Ishikawa (cell line): ENCODE measurements around the gene POLDIP2.

Source experiments
- CEBPB ChIP-seq: IDR thresholded peaks from 2 replicates; pipeline ENCODE4 v1.6.1; 2012
- CREB1 ChIP-seq: IDR thresholded peaks from 2 replicates; pipeline ENCODE4 v1.6.1; 2012; ENCODE audit warnings: low read depth
- EGR1 ChIP-seq: IDR thresholded peaks from 2 replicates; pipeline ENCODE4 v1.6.1; 2012
- EP300 ChIP-seq: IDR thresholded peaks from 2 replicates; pipeline ENCODE4 v1.6.1; 2012; ENCODE audit warnings: borderline replicate concordance
- FOXM1 ChIP-seq: IDR thresholded peaks from 2 replicates; pipeline ENCODE4 v1.6.1; 2012; ENCODE audit warnings: low read depth, borderline replicate concordance
- MAX ChIP-seq: IDR thresholded peaks from 2 replicates; pipeline ENCODE4 v1.6.1; 2012
- NFIC ChIP-seq: IDR thresholded peaks from 2 replicates; pipeline ENCODE4 v1.6.1; 2012
- RAD21 ChIP-seq: IDR thresholded peaks from 2 replicates; pipeline ENCODE4 v1.6.1; 2012; ENCODE audit warnings: low read depth
- TAF1 ChIP-seq: IDR thresholded peaks from 2 replicates; pipeline ENCODE4 v1.6.1; 2012; ENCODE audit warnings: low read depth, mild to moderate bottlenecking
- TCF12 ChIP-seq: IDR thresholded peaks from 2 replicates; pipeline ENCODE4 v1.6.1; 2012; ENCODE audit warnings: low read depth
- TEAD4 ChIP-seq: IDR thresholded peaks from 2 replicates; pipeline ENCODE4 v1.6.1; 2012
- USF1 ChIP-seq: IDR thresholded peaks from 2 replicates; pipeline ENCODE4 v1.6.1; 2012
- YY1 ChIP-seq: IDR thresholded peaks from 2 replicates; pipeline ENCODE4 v1.6.1; 2012; ENCODE audit warnings: low read depth
- ZBTB7A ChIP-seq: IDR thresholded peaks from 2 replicates; pipeline ENCODE4 v1.6.1; 2012; ENCODE audit warnings: low read depth
- TF ChIP-seq, protein P1 (sequence below): IDR thresholded peaks from 2 replicates; pipeline ENCODE4 v1.6.1; 2012; ENCODE audit warnings: low read depth, mild to moderate bottlenecking

Gene POLDIP2

DNA sequence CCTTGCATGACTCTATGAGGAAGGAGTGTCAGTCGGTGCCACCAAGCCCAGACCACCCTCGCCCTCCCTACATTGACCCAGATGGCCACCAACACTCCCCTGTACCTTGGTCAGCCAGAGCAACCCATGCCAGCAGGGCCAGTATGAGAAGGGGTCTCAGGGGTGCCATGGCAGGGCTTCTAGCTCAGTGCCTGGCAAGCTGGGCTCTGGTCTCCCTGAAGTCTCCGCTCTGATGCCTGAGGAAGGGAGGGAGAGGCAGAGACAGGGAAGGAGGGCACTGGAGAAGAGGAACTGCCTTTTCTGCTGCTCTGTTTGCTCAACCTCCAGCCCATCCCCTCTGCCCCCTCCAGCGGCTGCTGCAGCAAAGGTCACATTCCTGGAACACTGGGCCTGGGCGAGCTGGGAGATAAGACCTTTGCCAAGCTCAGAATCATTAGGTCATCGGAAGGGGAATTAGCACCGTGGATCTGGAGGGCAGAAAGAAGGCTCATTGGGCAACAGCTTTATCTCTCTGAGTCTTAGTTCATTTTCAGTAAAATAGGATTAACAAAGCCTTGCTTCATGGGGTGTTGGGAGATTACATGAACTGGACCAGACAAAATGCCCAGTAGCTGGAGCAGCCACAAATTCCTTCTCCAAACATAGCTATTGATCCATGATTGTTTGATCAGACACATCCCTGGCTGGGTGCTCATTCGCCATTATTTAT, 12.9 kb upstream of the POLDIP2 start, which contains the start of gene VTN:
VTN (minus strand) TSS at position 273 of the 709 bp plus-strand sequence; CDS start at position 169, 104 bp downstream.
- no peak for TF ChIP-seq TCF12
- no peak for TF ChIP-seq TEAD4
- TF ChIP-seq CREB1: no peak
- no peak for TF ChIP-seq MAX
- no peak for TF ChIP-seq TAF1
- no peak for TF ChIP-seq YY1
- TF ChIP-seq EP300: no peak
- no peak for TF ChIP-seq USF1
- TF ChIP-seq FOXM1: no peak
- no peak for TF ChIP-seq ZBTB7A
- no peak for TF ChIP-seq RAD21
- TF ChIP-seq, protein P1, sequence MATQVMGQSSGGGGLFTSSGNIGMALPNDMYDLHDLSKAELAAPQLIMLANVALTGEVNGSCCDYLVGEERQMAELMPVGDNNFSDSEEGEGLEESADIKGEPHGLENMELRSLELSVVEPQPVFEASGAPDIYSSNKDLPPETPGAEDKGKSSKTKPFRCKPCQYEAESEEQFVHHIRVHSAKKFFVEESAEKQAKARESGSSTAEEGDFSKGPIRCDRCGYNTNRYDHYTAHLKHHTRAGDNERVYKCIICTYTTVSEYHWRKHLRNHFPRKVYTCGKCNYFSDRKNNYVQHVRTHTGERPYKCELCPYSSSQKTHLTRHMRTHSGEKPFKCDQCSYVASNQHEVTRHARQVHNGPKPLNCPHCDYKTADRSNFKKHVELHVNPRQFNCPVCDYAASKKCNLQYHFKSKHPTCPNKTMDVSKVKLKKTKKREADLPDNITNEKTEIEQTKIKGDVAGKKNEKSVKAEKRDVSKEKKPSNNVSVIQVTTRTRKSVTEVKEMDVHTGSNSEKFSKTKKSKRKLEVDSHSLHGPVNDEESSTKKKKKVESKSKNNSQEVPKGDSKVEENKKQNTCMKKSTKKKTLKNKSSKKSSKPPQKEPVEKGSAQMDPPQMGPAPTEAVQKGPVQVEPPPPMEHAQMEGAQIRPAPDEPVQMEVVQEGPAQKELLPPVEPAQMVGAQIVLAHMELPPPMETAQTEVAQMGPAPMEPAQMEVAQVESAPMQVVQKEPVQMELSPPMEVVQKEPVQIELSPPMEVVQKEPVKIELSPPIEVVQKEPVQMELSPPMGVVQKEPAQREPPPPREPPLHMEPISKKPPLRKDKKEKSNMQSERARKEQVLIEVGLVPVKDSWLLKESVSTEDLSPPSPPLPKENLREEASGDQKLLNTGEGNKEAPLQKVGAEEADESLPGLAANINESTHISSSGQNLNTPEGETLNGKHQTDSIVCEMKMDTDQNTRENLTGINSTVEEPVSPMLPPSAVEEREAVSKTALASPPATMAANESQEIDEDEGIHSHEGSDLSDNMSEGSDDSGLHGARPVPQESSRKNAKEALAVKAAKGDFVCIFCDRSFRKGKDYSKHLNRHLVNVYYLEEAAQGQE: no peak
- no peak for TF ChIP-seq NFIC
- TF ChIP-seq CEBPB: no peak
- no peak for TF ChIP-seq EGR1

GRCh38 chr17:28369684-28370034, 12.3 kb upstream of the POLDIP2 start:
- TF ChIP-seq TEAD4 (no peak), EGR1 (no peak), CREB1 (no peak), EP300 (no peak), TCF12 (no peak), TAF1 (no peak), RAD21 (no peak), MAX (no peak), YY1 (no peak), NFIC (no peak), FOXM1 (no peak)
- TF ChIP-seq, protein P1: no peak

DNA sequence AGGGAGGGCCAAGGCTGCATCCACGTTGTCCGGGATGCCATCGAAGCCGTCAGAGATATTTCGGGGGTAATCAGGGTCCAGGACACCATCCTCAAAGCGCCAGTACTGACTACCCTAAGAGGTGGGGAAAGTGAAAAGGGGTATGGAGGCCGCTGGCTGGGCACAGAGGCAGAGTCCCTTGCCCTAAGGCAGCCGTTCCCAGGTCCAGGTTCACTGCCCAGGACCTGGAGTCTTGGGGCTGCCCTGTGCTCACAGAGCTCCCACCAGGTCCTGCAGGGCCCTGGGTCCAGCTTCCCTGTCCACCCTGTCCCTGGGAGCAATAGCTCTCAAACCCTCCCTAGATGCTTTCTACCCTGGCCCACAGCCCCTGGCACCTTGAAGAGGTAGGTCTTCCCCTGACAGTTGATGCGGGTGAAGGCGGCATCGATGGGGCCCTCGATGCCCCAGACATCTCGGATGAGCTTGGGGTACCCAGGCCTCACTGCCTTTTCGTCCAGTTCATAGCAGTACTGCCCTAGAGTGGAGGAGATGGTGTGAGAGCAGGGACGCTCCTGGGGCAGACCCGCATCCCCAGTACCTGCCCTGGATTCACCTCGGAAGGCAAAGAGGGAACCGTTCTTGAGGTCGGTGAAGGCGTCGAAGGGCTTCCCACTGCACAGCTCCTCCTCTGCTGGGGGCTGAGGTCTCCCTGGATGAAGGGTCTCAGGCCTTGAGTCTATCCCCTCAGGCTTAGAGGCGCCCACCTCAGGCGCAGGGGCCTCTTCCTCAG, 11.8 kb upstream of the POLDIP2 start:
- TF ChIP-seq CREB1 (no peak), EGR1 (no peak)

- no peak for TF ChIP-seq CEBPB
- TF ChIP-seq TEAD4: no peak
- TF ChIP-seq TAF1: no peak
- no peak for TF ChIP-seq TCF12
- TF ChIP-seq YY1: no peak
- TF ChIP-seq ZBTB7A: no peak
- TF ChIP-seq NFIC: no peak
- TF ChIP-seq MAX: no peak
- TF ChIP-seq EP300: no peak
- TF ChIP-seq CREB1: no peak
- no peak for TF ChIP-seq USF1
- TF ChIP-seq, protein P1: no peak
- TF ChIP-seq FOXM1: no peak
- TF ChIP-seq RAD21: no peak
- no peak for TF ChIP-seq EGR1
Observed at GRCh38 chr17:28368306-28368831, 11.0 kb upstream of the POLDIP2 start.
